HG02610 (cell line): ENCODE measurements around the gene LEKR1.

Source experiments
- ATAC-seq: cut with Tn5 transposase; IDR thresholded peaks from one replicate; pipeline ENCODE4 v1.9.1; 2021; ENCODE audit warnings: mild to moderate bottlenecking, moderate library complexity; ENCODE audit not compliant: unreplicated experiment

The LEKR1 gene

DNA sequence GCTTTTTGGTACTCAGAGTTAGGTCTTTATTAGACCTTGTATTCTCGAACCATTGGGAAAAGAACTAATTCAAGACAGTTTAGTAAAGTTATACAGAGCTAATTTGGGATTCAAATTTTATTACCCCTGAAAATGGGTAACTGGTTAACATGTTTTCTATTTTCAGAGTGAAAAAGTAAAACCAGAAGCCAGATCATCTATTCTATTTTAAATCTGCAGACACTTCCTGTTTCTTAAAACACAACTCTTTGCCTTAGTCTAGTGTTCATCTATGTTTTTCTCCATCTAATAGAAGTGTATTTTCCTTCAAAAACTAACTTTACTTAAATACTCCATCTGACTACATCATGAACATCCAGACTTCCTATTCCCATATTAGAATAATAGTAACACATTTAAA lies 220.4 kb downstream of the LEKR1 start:
- no peak for ATAC-seq

DNA sequence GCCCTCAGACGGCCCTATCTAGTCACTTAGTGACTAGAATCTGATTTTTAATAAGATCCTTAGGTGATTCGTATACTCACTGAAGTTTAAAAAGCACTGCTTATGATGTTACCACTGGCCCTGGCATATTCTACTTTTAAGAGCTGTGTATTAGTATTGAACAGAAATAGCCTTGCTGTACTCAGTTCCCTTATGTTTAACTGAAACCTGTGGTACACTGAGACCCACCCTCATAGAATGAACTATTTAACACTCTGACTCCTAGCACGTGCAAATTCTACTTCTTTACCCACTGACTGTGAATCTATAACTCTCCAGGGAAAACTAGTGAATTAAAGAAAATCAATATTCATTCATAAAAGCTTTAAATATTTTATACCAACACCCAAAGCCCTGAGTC lies 224.9 kb downstream of the LEKR1 start:
- ATAC-seq: peak; percentile 50

- no peak for ATAC-seq
Measured at GRCh38 chr3:157051591-157051990, 225.4 kb downstream of the LEKR1 start.

DNA sequence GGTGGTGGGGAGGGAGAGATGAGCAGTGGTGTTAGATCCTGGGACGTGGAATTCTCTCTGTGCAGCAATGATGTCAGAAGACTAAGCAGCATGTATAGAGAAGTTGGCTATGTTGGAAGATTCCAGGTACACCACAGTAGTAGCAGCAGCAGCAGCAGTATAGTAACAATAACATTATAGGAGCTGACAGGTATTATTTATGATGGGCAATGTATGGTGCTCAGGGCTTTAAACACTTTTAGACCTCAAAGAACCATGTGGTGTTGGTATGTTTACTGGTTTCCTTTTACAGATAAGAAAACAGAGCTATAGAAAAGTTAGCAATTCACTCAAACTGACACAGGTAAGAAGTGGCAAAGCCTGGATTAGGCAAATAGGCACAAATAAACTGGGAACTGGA lies 229.9 kb downstream of the LEKR1 start:
- ATAC-seq: no peak

GRCh38 chr3:157058392-157059071 lies 232.4 kb downstream of the LEKR1 start:
- no peak for ATAC-seq

GRCh38 chr3:157059181-157059580 lies 233.0 kb downstream of the LEKR1 start:
- ATAC-seq: no peak

DNA sequence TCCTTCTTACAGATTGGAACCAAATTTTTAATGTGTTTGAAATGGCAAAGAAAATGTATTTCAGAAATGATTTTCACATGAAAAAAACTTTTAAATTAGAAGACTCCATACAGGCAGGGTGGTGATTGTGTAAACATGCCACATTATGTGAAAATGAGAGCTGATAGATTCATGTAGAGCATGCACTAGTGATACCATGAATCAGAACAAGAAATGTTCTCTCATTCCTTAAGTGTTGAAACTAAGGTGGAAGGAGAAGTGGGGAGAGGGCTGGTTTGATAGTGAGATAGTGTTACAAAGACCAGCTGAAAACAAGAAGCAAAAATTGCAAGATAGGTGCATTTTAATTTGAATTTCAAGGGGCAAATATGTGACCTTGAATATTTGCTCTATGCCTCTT lies 233.5 kb downstream of the LEKR1 start:
- ATAC-seq: peak; percentile 81

DNA sequence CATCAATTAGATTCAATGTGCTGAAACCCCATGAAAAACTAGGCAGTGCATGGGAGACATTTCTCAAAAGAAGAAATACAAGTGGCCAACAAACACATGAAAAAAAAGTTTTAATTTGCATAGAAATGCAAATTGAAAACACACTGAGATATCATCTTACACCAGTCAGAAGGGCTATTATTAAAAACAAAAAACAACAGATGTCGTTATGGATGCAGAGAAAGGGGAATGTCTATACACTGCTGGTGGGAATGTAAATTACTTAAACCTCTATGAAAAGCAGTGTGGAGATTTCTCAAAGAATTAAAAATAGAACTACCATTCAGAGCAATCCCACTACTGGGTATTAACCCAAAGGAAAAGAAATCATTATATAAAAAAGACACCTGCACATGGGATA lies 235.1 kb downstream of the LEKR1 start:
- ATAC-seq: no peak

- no peak for ATAC-seq
Measured at GRCh38 chr3:157063469-157063868, 237.3 kb downstream of the LEKR1 start.

DNA sequence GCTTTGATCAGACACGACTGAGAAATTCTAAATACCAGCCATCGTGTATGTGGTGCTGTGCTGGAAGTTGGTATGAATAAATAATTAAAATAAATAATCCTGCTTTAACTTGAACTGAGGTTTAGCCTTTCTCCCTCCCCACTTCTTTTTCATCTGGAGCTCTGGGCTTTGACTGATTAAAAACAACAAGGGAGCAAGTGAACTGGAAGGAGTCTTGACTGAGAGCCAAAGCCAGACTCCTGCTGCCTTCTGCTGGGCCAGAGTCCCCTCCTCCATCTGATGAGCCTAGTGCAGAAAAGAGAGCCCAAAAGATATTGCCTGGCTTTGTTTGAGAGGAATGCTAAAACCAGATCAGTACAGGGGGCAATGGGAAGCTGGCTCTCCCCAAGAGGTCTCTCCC lies 237.8 kb downstream of the LEKR1 start:
- ATAC-seq: no peak

DNA sequence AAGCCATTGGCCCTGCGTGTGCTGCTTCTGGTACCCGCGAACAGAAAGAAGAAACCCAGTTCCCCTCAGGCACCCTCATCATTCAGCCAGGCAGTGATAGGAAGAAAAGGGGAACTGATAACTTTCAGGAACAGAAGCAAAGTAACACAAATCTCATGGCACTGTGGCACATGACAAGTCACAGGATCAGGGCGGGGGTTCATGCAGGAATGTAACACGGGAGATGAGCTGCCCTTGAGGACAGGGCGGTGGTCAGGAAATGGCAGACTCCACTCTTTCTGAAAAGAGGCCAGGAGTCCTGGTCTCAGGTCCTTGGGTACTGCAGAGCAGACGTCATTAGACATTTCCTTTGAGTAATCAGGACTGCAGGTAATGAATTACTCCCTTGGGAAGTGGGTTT lies 238.2 kb downstream of the LEKR1 start:
- peak; percentile 67 for ATAC-seq

DNA sequence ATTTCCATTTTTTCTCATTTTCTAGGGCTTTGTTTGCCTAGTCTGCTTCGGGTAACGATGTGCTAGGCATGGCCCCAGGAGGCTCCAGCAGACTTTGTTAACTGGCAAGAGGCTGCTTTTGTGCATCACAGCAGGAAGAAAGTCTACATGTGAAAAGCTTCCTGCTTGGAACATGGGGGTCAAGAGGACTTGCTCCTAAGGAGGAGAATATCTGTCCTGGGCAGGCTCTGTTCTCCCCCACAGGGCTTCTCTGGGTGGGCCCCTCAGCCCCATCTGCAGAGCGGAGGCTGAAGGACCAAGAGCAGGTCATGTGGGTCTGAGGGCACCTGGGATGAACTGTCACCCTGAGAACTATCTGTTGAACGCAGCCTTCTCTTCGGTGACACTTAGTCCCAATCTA lies 239.0 kb downstream of the LEKR1 start:
- no peak for ATAC-seq

DNA sequence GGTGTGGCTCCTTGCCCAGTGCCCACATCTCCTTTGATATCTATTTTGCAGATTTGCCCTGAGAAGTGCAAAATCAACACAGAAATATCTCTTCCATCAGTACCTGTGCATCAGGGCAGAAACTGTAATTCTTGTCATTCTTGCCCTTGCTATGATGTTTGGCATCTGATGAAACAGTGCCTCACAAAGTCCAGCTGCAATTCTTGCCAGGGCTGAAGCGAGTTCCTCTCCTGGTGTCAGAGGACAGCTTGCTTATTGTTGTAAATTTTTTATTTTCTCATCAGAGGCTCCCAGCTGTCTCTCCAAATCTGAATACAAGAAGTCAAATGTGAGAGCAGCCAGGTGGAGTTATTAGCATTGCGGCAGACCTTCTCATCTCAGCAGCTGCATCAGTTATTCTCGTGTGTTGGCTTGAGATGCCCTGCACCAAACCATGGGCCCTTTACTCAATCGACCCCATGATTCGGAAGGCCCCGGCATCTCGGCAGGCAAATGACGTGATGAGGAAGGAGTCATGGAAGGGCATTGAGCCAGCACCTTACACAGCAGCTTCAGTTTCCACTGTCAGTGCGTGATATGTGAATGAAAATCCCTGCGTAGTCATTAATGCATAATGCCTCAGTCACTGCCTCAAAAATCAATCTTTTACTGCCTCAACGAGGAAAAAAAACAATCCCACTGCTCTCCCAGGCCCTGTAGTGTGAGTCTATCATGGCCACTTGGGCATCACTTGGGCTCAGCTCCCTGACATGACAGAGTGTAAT lies 240.4 kb downstream of the LEKR1 start:
- no peak for ATAC-seq

GRCh38 chr3:157067114-157067513 lies 241.0 kb downstream of the LEKR1 start:
- peak; percentile 36 for ATAC-seq

DNA sequence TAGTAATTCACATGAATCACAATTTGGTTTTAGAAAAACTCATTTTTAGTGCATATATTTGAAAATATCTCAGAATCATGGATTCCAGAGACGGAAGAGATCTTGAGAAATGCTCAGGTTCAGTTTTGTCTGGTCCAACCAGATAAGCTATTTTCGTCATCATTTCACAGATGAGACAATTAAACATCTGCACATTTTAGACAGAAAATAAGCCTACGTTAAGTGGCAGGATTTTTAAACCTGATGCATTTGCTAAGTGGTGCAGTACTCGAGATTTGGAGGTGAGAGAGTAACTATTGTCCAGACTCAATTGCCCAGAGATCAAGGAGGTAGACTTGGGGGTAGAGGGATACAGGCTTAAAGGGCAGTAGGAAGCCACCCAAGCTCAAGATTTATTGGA lies 243.3 kb downstream of the LEKR1 start:
- no peak for ATAC-seq

DNA sequence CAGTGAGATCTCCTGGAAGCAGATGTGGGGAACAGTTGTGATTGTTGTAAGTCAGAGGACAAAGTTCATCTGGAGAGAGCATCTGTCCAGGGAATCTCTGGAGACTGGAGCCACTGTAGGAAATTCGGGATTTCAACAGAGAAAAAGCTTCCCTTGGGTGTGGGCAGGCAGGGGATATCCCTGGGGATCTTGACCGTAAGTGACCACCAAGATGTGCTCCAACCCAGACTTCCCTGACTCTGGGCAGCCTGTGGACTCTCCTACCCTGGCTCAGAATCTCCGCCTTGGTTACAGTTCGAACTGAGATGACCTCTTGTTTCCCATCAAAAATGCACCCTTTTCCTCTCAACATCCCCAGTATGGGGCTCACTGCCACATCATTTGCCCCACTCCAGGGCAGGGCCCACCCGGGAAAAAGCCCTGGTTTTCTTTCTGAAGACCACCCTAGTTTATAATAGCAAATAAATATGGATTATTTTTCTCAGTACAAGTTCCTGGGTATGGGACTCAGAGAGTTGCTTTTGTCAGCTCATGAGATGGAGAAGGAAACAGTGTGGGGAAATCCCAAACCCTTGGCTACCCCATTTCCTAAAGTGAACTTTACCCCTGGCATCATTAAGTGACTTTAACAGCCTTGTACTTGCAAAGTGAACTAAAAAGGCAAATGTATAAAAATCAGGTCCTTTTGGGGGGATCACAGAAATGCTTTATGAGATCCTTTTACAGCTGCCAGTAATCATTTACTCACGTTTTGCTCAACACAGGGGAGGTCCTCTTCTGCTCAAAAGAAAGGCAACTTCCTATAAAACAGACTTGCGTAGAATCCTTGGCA lies 243.9 kb downstream of the LEKR1 start:
- ATAC-seq: no peak

DNA sequence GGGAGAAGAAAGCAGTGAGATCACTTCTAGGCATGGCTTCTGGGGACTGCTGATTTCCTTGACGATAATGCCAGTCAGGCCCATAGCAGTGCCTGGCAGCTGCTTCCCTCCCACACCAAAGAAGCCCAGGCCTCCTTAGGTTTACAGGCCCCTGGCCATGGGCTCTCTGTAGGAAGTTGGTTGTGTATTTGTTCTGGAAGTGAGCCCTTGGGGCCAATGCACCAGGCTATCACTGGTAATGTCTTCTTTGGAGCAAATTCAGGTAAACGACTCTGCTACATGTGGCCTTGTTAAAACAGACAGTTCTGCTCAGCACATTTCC lies 244.5 kb downstream of the LEKR1 start:
- no peak for ATAC-seq

DNA sequence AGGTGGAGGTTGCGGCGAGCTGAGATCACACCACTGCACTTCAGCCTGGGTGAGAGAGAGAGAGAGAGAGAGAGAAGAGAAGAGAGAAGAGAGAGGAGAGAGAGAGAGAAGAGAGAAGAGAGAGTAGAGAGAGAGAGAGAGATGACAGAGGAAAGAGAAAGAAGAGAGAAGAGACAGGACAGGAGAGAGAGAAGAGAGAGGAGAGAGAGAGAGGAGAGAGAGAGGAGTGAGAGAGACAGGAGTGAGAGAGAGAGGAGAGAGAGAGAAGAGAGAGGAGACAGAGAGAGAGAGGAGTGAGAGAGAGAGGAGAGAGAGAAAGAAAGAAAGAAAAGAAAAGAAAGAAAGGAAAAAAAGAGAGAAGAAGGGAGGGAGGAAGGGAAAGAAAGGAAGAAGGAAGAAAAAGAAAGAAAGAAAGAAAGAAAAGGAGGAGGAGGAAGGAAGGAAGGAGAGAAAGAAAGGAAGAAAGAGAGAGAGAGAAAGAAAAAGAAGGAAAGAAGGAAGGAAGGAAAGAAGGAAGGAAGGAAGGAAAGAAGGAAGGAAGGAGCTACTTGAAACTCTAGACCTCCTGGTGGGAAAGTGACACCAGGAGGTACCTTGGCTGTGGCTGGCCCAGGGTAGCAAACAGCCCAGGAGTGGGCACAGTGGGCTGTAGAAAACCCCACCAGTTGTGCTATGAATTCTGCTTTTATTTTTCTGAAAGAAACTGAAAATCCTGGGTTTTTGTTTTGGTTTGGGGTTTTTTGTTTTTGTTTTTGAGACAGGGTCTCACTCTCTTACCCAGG lies 245.8 kb downstream of the LEKR1 start:
- ATAC-seq: no peak

- ATAC-seq: no peak
Measured at GRCh38 chr3:157073810-157074209, 247.7 kb downstream of the LEKR1 start.

- ATAC-seq: no peak
Measured at GRCh38 chr3:157074490-157074889, 248.3 kb downstream of the LEKR1 start.

DNA sequence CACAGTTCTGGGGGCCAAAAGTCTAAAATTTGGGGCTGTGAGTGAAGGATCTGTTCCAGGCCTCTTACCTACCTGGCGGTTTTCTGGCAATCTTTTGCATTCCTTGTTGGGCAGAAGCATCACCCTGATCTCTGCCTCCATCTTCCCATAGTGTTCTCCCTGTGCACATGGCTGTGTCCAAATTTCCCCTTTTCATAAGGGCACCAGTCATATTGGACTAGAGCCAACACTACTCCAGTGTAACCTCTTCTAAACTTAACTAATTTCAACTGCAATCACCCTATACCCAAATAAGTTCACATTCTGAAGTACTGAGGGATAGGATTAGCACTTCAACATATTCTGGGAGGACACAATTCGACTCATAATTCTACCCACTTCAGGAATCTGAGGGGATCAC lies 248.8 kb downstream of the LEKR1 start:
- ATAC-seq: no peak
